HEK293 (cell line): Measurements from ENCODE around the gene TPSAB1.

Experiments
- HOXA7 ChIP-seq: sonication (generic); formaldehyde crosslinking; IDR thresholded peaks from 2 replicates; pipeline ENCODE4 v1.8.1; 2022; ENCODE audit warnings: missing genetic modification reagents, borderline replicate concordance
- SP3 ChIP-seq: fragments of 450-650 bp; formaldehyde crosslinking; IDR thresholded peaks from 2 replicates; pipeline ENCODE4 v1.5.1; 2016; ENCODE audit warnings: missing biosample characterization, missing genetic modification characterization
- TRIM28 ChIP-seq: IDR thresholded peaks from 2 replicates; pipeline ENCODE4 v1.6.1; 2011; ENCODE audit warnings: low read length, control low read depth, borderline replicate concordance
- WT1 ChIP-seq: fragments of 450-650 bp; formaldehyde crosslinking; IDR thresholded peaks from 2 replicates; pipeline ENCODE4 v1.5.1; 2016; ENCODE audit warnings: missing biosample characterization, missing genetic modification characterization
- ZBTB8A ChIP-seq: fragments of 450-650 bp; formaldehyde crosslinking; IDR thresholded peaks from 2 replicates; pipeline ENCODE4 v1.5.1; 2016; ENCODE audit warnings: missing biosample characterization, missing genetic modification characterization
- ZIC2 ChIP-seq: fragments of 450-650 bp; formaldehyde crosslinking; IDR thresholded peaks from 2 replicates; pipeline ENCODE4 v1.5.1; 2016; ENCODE audit warnings: missing biosample characterization, missing genetic modification characterization
- ZNF157 ChIP-seq: fragments of 450-650 bp; formaldehyde crosslinking; IDR thresholded peaks from 2 replicates; pipeline ENCODE4 v1.5.1; 2016; ENCODE audit warnings: missing biosample characterization, missing genetic modification characterization
- ZNF169 ChIP-seq: fragments of 450-650 bp; formaldehyde crosslinking; IDR thresholded peaks from 2 replicates; pipeline ENCODE4 v1.5.1; 2016; ENCODE audit warnings: missing biosample characterization, missing genetic modification characterization
- ZNF302 ChIP-seq: fragments of 450-650 bp; formaldehyde crosslinking; IDR thresholded peaks from 2 replicates; pipeline ENCODE4 v1.5.1; 2016; ENCODE audit warnings: missing biosample characterization, missing genetic modification characterization, low read depth
- ZNF350 ChIP-seq: fragments of 450-650 bp; formaldehyde crosslinking; IDR thresholded peaks from 2 replicates; pipeline ENCODE4 v1.5.0; 2017; ENCODE audit warnings: missing biosample characterization, mild to moderate bottlenecking, missing genetic modification characterization
- ZNF394 ChIP-seq: fragments of 450-650 bp; formaldehyde crosslinking; IDR thresholded peaks from 2 replicates; pipeline ENCODE4 v1.5.1; 2016; ENCODE audit warnings: missing biosample characterization, missing genetic modification characterization, mild to moderate bottlenecking, moderate library complexity, borderline replicate concordance
- ZNF423 ChIP-seq: fragments of 450-650 bp; formaldehyde crosslinking; IDR thresholded peaks from 2 replicates; pipeline ENCODE4 v1.5.1; 2016; ENCODE audit warnings: missing biosample characterization, missing genetic modification characterization
- ZNF549 ChIP-seq: fragments of 450-650 bp; IDR thresholded peaks from 2 replicates; pipeline ENCODE4 v1.5.1; 2018; ENCODE audit warnings: missing biosample characterization, missing genetic modification characterization, mild to moderate bottlenecking, inconsistent platforms, moderate library complexity
- ZNF555 ChIP-seq: fragments of 450-650 bp; formaldehyde crosslinking; conservative IDR thresholded peaks from 2 replicates; pipeline ENCODE4 v1.5.1; 2017; ENCODE audit warnings: missing biosample characterization, mild to moderate bottlenecking, missing genetic modification characterization, inconsistent platforms
- ZNF621 ChIP-seq: fragments of 450-650 bp; formaldehyde crosslinking; IDR thresholded peaks from 2 replicates; pipeline ENCODE4 v1.5.1; 2017; ENCODE audit warnings: missing biosample characterization, missing genetic modification characterization
- ZNF747 ChIP-seq: fragments of 450-650 bp; formaldehyde crosslinking; IDR thresholded peaks from 2 replicates; pipeline ENCODE4 v1.5.1; 2016; ENCODE audit warnings: missing biosample characterization, missing genetic modification characterization
- ZSCAN16 ChIP-seq: fragments of 450-650 bp; formaldehyde crosslinking; IDR thresholded peaks from 2 replicates; pipeline ENCODE4 v1.5.1; 2016; ENCODE audit warnings: missing biosample characterization, missing genetic modification characterization
- TF ChIP-seq, protein P1 (sequence below): fragments of 450-650 bp; formaldehyde crosslinking; IDR thresholded peaks from 2 replicates; pipeline ENCODE4 v1.5.1; 2016; ENCODE audit warnings: missing biosample characterization, missing genetic modification characterization
- TF ChIP-seq, protein P2 (sequence below): fragments of 450-650 bp; formaldehyde crosslinking; IDR thresholded peaks from 2 replicates; pipeline ENCODE4 v1.5.1; 2016; ENCODE audit warnings: missing biosample characterization, missing genetic modification characterization
- TF ChIP-seq, protein P3 (sequence below): fragments of 450-650 bp; formaldehyde crosslinking; conservative IDR thresholded peaks from 2 replicates; pipeline ENCODE4 v1.5.1; 2016; ENCODE audit warnings: low read depth, missing biosample characterization, missing genetic modification characterization
- TF ChIP-seq, protein P4 (sequence below): fragments of 450-650 bp; formaldehyde crosslinking; IDR thresholded peaks from 2 replicates; pipeline ENCODE4 v1.5.1; 2016; ENCODE audit warnings: missing biosample characterization, missing genetic modification characterization
- TF ChIP-seq, protein P5 (sequence below): fragments of 450-650 bp; formaldehyde crosslinking; IDR thresholded peaks from 2 replicates; pipeline ENCODE4 v1.5.1; 2016; ENCODE audit warnings: missing biosample characterization, missing genetic modification characterization, borderline replicate concordance
- TF ChIP-seq, protein P6 (sequence below): fragments of 450-650 bp; formaldehyde crosslinking; IDR thresholded peaks from 2 replicates; pipeline ENCODE4 v1.5.1; 2016; ENCODE audit warnings: missing biosample characterization, missing genetic modification characterization

Gene TPSAB1

DNA sequence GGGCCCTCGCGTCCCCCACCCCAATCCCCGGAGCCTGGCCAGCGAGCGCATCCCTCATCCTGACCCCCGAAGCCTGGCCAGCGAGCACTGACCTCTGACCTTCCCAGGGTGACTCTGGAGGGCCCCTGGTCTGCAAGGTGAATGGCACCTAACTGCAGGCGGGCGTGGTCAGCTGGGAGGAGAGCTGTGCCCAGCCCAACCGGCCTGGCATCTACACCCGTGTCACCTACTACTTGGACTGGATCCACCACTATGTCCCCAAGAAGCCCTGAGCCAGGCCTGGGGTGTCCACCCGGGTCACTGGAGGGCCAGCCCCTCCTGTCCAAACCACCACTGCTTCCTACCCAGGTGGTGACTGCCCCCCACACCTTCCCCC, 17.7 kb downstream of the TPSAB1 start (continued):
- no peak for TF ChIP-seq ZNF423 (tag by site-specific recombination)
- TF ChIP-seq TRIM28 = no peak
- TF ChIP-seq, protein P1, sequence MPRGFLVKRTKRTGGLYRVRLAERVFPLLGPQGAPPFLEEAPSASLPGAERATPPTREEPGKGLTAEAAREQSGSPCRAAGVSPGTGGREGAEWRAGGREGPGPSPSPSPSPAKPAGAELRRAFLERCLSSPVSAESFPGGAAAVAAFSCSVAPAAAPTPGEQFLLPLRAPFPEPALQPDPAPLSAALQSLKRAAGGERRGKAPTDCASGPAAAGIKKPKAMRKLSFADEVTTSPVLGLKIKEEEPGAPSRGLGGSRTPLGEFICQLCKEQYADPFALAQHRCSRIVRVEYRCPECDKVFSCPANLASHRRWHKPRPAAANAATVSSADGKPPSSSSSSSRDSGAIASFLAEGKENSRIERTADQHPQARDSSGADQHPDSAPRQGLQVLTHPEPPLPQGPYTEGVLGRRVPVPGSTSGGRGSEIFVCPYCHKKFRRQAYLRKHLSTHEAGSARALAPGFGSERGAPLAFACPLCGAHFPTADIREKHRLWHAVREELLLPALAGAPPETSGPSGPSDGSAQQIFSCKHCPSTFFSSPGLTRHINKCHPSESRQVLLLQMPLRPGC (tag by site-specific recombination) = no peak
- TF ChIP-seq ZNF302 (tag by site-specific recombination) = no peak
- no peak for TF ChIP-seq SP3
- no peak for TF ChIP-seq ZSCAN16
- no peak for TF ChIP-seq ZIC2 (tag by site-specific recombination)
- TF ChIP-seq ZNF394 (tag by site-specific recombination) = no peak
- TF ChIP-seq ZNF169 (tag by site-specific recombination) = no peak
- TF ChIP-seq ZBTB8A (tag by site-specific recombination) = no peak
- TF ChIP-seq, protein P2, sequence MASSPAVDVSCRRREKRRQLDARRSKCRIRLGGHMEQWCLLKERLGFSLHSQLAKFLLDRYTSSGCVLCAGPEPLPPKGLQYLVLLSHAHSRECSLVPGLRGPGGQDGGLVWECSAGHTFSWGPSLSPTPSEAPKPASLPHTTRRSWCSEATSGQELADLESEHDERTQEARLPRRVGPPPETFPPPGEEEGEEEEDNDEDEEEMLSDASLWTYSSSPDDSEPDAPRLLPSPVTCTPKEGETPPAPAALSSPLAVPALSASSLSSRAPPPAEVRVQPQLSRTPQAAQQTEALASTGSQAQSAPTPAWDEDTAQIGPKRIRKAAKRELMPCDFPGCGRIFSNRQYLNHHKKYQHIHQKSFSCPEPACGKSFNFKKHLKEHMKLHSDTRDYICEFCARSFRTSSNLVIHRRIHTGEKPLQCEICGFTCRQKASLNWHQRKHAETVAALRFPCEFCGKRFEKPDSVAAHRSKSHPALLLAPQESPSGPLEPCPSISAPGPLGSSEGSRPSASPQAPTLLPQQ (tag by site-specific recombination) = no peak
- TF ChIP-seq ZNF747 = no peak
- no peak for TF ChIP-seq HOXA7 (CRISPR knock-in tag)
- no peak for TF ChIP-seq ZNF555 (tag by site-specific recombination)
- TF ChIP-seq, protein P3, sequence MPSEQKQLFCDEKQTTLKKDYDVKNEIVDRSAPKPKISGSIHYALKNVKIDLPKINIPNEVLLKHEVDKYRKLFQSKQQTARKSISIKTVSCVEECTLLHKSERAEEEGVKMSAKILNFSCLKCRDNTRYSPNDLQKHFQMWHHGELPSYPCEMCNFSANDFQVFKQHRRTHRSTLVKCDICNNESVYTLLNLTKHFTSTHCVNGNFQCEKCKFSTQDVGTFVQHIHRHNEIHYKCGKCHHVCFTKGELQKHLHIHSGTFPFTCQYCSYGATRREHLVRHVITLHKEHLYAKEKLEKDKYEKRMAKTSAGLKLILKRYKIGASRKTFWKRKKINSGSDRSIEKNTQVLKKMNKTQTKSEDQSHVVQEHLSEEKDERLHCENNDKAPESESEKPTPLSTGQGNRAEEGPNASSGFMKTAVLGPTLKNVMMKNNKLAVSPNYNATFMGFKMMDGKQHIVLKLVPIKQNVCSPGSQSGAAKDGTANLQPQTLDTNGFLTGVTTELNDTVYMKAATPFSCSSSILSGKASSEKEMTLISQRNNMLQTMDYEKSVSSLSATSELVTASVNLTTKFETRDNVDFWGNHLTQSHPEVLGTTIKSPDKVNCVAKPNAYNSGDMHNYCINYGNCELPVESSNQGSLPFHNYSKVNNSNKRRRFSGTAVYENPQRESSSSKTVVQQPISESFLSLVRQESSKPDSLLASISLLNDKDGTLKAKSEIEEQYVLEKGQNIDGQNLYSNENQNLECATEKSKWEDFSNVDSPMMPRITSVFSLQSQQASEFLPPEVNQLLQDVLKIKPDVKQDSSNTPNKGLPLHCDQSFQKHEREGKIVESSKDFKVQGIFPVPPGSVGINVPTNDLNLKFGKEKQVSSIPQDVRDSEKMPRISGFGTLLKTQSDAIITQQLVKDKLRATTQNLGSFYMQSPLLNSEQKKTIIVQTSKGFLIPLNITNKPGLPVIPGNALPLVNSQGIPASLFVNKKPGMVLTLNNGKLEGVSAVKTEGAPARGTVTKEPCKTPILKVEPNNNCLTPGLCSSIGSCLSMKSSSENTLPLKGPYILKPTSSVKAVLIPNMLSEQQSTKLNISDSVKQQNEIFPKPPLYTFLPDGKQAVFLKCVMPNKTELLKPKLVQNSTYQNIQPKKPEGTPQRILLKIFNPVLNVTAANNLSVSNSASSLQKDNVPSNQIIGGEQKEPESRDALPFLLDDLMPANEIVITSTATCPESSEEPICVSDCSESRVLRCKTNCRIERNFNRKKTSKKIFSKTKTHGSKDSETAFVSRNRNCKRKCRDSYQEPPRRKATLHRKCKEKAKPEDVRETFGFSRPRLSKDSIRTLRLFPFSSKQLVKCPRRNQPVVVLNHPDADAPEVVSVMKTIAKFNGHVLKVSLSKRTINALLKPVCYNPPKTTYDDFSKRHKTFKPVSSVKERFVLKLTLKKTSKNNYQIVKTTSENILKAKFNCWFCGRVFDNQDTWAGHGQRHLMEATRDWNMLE = no peak
- no peak for TF ChIP-seq ZNF157 (tag by site-specific recombination)
- TF ChIP-seq ZNF350 (tag by site-specific recombination) = no peak
- TF ChIP-seq, protein P4, sequence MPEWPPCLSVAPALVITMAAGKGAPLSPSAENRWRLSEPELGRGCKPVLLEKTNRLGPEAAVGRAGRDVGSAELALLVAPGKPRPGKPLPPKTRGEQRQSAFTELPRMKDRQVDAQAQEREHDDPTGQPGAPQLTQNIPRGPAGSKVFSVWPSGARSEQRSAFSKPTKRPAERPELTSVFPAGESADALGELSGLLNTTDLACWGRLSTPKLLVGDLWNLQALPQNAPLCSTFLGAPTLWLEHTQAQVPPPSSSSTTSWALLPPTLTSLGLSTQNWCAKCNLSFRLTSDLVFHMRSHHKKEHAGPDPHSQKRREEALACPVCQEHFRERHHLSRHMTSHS = no peak
- TF ChIP-seq, protein P5, sequence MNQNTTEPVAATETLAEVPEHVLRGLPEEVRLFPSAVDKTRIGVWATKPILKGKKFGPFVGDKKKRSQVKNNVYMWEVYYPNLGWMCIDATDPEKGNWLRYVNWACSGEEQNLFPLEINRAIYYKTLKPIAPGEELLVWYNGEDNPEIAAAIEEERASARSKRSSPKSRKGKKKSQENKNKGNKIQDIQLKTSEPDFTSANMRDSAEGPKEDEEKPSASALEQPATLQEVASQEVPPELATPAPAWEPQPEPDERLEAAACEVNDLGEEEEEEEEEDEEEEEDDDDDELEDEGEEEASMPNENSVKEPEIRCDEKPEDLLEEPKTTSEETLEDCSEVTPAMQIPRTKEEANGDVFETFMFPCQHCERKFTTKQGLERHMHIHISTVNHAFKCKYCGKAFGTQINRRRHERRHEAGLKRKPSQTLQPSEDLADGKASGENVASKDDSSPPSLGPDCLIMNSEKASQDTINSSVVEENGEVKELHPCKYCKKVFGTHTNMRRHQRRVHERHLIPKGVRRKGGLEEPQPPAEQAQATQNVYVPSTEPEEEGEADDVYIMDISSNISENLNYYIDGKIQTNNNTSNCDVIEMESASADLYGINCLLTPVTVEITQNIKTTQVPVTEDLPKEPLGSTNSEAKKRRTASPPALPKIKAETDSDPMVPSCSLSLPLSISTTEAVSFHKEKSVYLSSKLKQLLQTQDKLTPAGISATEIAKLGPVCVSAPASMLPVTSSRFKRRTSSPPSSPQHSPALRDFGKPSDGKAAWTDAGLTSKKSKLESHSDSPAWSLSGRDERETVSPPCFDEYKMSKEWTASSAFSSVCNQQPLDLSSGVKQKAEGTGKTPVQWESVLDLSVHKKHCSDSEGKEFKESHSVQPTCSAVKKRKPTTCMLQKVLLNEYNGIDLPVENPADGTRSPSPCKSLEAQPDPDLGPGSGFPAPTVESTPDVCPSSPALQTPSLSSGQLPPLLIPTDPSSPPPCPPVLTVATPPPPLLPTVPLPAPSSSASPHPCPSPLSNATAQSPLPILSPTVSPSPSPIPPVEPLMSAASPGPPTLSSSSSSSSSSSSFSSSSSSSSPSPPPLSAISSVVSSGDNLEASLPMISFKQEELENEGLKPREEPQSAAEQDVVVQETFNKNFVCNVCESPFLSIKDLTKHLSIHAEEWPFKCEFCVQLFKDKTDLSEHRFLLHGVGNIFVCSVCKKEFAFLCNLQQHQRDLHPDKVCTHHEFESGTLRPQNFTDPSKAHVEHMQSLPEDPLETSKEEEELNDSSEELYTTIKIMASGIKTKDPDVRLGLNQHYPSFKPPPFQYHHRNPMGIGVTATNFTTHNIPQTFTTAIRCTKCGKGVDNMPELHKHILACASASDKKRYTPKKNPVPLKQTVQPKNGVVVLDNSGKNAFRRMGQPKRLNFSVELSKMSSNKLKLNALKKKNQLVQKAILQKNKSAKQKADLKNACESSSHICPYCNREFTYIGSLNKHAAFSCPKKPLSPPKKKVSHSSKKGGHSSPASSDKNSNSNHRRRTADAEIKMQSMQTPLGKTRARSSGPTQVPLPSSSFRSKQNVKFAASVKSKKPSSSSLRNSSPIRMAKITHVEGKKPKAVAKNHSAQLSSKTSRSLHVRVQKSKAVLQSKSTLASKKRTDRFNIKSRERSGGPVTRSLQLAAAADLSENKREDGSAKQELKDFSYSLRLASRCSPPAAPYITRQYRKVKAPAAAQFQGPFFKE = no peak
- TF ChIP-seq WT1 (tag by site-specific recombination) = no peak
- no peak for TF ChIP-seq ZNF549 (tag by site-specific recombination)
- TF ChIP-seq, protein P6, sequence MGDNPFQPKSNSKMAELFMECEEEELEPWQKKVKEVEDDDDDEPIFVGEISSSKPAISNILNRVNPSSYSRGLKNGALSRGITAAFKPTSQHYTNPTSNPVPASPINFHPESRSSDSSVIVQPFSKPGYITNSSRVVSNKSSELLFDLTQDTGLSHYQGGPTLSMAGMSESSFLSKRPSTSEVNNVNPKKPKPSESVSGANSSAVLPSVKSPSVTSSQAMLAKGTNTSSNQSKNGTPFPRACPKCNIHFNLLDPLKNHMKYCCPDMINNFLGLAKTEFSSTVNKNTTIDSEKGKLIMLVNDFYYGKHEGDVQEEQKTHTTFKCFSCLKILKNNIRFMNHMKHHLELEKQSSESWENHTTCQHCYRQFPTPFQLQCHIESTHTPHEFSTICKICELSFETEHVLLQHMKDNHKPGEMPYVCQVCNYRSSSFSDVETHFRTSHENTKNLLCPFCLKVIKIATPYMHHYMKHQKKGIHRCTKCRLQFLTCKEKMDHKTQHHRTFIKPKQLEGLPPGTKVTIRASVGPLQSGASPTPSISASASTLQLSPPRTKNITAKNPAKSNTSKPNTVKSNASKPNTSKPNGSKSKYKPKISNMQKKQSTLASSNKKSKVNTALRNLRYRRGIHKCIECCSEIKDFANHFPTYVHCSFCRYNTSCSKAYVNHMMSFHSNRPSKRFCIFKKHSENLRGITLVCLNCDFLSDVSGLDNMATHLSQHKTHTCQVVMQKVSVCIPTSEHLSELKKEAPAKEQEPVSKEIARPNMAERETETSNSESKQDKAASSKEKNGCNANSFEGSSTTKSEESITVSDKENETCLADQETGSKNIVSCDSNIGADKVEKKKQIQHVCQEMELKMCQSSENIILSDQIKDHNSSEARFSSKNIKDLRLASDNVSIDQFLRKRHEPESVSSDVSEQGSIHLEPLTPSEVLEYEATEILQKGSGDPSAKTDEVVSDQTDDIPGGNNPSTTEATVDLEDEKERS (tag by site-specific recombination) = no peak
- TF ChIP-seq ZNF621 (tag by site-specific recombination) = no peak
